Measurements from ENCODE around the gene NPPB. TPM values are rescaled to one million over a fixed set of nuclear protein-coding genes. Genes with fewer than 3 reads are reported as not detected.

The NPPB gene
- total RNA-seq, 1 experiment from 2014 or later: not detected

DNA sequence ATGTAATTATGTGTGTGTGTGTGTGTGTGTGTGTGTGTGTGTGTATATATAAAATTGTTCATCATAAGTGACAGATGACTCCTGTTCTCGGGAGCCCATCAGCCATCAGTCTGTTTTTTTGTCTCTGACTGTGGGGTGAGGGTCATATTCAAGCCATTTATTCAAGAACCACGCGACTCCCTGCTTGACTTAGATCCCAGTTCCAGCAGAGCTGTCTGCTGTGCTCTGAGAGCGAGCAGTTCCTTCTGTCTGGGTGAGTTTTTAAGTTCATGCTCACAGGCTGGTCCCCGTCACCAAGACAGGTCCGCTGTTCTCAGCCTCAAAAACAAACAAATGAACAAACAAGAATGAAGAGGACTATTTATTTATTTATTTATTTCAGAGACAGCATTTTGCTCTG, 18.3 kb upstream of the NPPB start:
- POLR2A ChIA-PET: no interaction called here
- CTCF ChIA-PET: interaction anchor here (0.8 to 1.3 kb wide), 4 partner anchors 24 to 90 kb away, joined by 3 to 5 read pairs (median 4); no protein-coding TSS in a partner anchor
- DNase-seq (ENCODE audit: low spot score) (no peak), ATAC-seq (no peak)
- TF ChIP-seq ZNF232 (CRISPR knock-in tag; IDR thresholded peaks at IDR 0.05): no peak
- TF ChIP-seq, protein P1, sequence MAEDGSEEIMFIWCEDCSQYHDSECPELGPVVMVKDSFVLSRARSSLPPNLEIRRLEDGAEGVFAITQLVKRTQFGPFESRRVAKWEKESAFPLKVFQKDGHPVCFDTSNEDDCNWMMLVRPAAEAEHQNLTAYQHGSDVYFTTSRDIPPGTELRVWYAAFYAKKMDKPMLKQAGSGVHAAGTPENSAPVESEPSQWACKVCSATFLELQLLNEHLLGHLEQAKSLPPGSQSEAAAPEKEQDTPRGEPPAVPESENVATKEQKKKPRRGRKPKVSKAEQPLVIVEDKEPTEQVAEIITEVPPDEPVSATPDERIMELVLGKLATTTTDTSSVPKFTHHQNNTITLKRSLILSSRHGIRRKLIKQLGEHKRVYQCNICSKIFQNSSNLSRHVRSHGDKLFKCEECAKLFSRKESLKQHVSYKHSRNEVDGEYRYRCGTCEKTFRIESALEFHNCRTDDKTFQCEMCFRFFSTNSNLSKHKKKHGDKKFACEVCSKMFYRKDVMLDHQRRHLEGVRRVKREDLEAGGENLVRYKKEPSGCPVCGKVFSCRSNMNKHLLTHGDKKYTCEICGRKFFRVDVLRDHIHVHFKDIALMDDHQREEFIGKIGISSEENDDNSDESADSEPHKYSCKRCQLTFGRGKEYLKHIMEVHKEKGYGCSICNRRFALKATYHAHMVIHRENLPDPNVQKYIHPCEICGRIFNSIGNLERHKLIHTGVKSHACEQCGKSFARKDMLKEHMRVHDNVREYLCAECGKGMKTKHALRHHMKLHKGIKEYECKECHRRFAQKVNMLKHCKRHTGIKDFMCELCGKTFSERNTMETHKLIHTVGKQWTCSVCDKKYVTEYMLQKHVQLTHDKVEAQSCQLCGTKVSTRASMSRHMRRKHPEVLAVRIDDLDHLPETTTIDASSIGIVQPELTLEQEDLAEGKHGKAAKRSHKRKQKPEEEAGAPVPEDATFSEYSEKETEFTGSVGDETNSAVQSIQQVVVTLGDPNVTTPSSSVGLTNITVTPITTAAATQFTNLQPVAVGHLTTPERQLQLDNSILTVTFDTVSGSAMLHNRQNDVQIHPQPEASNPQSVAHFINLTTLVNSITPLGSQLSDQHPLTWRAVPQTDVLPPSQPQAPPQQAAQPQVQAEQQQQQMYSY (CRISPR knock-in tag; IDR thresholded peaks at IDR 0.05): no peak
- TF ChIP-seq, protein P2, sequence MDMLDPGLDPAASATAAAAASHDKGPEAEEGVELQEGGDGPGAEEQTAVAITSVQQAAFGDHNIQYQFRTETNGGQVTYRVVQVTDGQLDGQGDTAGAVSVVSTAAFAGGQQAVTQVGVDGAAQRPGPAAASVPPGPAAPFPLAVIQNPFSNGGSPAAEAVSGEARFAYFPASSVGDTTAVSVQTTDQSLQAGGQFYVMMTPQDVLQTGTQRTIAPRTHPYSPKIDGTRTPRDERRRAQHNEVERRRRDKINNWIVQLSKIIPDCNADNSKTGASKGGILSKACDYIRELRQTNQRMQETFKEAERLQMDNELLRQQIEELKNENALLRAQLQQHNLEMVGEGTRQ (CRISPR knock-in tag; IDR thresholded peaks at IDR 0.05): no peak
- H3K27me3 Mint-ChIP-seq (ENCODE audit: low read depth): no peaks in the 10 kb centered on the region
- no peaks in the 10 kb centered on the region for H3K36me3 Mint-ChIP-seq
- H3K9me3 Mint-ChIP-seq: peaks cover 7% of the 10 kb centered on the region
- H3K27ac Mint-ChIP-seq: no peak overlapping the region
- no peak overlapping the region for H3K4me3 Mint-ChIP-seq
- no peaks in the 10 kb centered on the region for H3K4me1 Mint-ChIP-seq

DNA sequence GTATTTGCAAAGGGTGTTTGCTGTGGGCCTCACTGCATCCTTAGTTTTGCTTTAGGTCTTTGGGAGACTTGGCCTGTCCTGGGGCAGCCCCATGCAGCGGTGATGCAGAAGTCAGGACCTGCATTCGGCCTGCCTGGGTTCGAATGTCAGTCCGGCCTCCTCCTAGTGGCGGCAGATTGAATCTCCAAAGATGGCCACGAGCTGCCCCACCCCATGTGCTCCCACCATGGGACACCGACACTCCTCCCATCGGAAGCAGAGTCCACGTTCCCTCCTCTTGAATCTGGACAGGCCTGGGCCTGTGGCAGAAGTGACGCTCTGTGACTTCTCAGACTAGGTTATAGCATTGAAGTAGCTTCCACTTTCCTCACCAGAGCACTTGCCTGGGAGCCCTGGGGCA, 16.3 kb upstream of the NPPB start:
- CTCF ChIA-PET: interaction anchor here (0.6 to 1.4 kb wide), 13 partner anchors 11 to 161 kb away, joined by 3 to 11 read pairs (median 4); partner anchors contain the start of genes CLCN6, MTHFR, NPPA and NPPB
- TF ChIP-seq, protein P3, sequence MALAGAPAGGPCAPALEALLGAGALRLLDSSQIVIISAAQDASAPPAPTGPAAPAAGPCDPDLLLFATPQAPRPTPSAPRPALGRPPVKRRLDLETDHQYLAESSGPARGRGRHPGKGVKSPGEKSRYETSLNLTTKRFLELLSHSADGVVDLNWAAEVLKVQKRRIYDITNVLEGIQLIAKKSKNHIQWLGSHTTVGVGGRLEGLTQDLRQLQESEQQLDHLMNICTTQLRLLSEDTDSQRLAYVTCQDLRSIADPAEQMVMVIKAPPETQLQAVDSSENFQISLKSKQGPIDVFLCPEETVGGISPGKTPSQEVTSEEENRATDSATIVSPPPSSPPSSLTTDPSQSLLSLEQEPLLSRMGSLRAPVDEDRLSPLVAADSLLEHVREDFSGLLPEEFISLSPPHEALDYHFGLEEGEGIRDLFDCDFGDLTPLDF (CRISPR knock-in tag; IDR thresholded peaks at IDR 0.05): no peak
- TF ChIP-seq, protein P4, sequence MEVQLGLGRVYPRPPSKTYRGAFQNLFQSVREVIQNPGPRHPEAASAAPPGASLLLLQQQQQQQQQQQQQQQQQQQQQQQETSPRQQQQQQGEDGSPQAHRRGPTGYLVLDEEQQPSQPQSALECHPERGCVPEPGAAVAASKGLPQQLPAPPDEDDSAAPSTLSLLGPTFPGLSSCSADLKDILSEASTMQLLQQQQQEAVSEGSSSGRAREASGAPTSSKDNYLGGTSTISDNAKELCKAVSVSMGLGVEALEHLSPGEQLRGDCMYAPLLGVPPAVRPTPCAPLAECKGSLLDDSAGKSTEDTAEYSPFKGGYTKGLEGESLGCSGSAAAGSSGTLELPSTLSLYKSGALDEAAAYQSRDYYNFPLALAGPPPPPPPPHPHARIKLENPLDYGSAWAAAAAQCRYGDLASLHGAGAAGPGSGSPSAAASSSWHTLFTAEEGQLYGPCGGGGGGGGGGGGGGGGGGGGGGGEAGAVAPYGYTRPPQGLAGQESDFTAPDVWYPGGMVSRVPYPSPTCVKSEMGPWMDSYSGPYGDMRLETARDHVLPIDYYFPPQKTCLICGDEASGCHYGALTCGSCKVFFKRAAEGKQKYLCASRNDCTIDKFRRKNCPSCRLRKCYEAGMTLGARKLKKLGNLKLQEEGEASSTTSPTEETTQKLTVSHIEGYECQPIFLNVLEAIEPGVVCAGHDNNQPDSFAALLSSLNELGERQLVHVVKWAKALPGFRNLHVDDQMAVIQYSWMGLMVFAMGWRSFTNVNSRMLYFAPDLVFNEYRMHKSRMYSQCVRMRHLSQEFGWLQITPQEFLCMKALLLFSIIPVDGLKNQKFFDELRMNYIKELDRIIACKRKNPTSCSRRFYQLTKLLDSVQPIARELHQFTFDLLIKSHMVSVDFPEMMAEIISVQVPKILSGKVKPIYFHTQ (CRISPR knock-in tag; IDR thresholded peaks at IDR 0.05): no peak
- TF ChIP-seq, protein P5, sequence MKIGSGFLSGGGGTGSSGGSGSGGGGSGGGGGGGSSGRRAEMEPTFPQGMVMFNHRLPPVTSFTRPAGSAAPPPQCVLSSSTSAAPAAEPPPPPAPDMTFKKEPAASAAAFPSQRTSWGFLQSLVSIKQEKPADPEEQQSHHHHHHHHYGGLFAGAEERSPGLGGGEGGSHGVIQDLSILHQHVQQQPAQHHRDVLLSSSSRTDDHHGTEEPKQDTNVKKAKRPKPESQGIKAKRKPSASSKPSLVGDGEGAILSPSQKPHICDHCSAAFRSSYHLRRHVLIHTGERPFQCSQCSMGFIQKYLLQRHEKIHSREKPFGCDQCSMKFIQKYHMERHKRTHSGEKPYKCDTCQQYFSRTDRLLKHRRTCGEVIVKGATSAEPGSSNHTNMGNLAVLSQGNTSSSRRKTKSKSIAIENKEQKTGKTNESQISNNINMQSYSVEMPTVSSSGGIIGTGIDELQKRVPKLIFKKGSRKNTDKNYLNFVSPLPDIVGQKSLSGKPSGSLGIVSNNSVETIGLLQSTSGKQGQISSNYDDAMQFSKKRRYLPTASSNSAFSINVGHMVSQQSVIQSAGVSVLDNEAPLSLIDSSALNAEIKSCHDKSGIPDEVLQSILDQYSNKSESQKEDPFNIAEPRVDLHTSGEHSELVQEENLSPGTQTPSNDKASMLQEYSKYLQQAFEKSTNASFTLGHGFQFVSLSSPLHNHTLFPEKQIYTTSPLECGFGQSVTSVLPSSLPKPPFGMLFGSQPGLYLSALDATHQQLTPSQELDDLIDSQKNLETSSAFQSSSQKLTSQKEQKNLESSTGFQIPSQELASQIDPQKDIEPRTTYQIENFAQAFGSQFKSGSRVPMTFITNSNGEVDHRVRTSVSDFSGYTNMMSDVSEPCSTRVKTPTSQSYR (CRISPR knock-in tag; IDR thresholded peaks at IDR 0.05): no peak
- TF ChIP-seq EMX1 (CRISPR knock-in tag; IDR thresholded peaks at IDR 0.05): no peak
- no peak for TF ChIP-seq ELF4 (CRISPR knock-in tag; IDR thresholded peaks at IDR 0.05; ENCODE audit: low read depth)
- no peak for TF ChIP-seq TCF7 (CRISPR knock-in tag; IDR thresholded peaks at IDR 0.05; ENCODE audit: low read depth)
- Mint-ChIP-seq H3K4me3 (no peak overlapping the region), H3K9me3 (no peaks in the 10 kb centered on the region), H3K36me3 (no peaks in the 10 kb centered on the region), H3K27me3 (ENCODE audit: low read depth) (no peaks in the 10 kb centered on the region), H3K27ac (no peak overlapping the region), H3K4me1 (no peaks in the 10 kb centered on the region)
- ATAC-seq (peak; percentile 80), DNase-seq (ENCODE audit: low spot score) (peak; percentile 45)
- POLR2A ChIA-PET: interaction anchor here (1.4 kb wide), 1 partner anchor 33 kb away, joined by 5 read pairs; no protein-coding TSS in a partner anchor

DNA sequence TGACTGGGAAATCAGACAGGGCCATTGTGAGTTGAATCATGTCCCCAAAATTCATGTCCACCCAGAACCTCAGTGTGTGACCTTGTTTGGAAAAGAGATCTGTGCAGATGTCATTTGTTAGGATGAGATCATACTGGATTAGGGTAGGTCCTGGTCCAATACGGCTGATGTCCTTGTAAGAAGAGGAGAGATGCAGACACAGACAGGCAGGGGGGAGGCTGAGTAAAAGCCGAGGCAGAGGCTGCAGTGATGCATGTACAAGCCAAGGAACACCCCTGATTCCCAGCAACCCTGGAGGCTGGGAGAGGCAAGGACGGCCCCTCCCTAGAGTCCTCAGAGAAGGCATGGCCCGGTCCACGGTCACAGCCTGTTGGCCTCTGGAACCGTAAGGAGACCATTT, 15.9 kb upstream of the NPPB start:
- DNase-seq (ENCODE audit: low spot score): no peak
- H3K4me1 Mint-ChIP-seq: no peaks in the 10 kb centered on the region
- no peaks in the 10 kb centered on the region for H3K36me3 Mint-ChIP-seq
- POLR2A ChIA-PET: interaction anchor here (1.4 kb wide), 1 partner anchor 33 kb away, joined by 5 read pairs; no protein-coding TSS in a partner anchor
- CTCF ChIA-PET: interaction anchor here (0.8 to 1.2 kb wide), 4 partner anchors 16 to 49 kb away, joined by 3 to 11 read pairs (median 4); partner anchors contain the start of gene NPPB
- no peak for TF ChIP-seq ZNF232 (CRISPR knock-in tag; IDR thresholded peaks at IDR 0.05)
- ATAC-seq: no peak; the same call in 1 of the 2 replicates
- H3K27me3 Mint-ChIP-seq (ENCODE audit: low read depth): no peaks in the 10 kb centered on the region
- H3K9me3 Mint-ChIP-seq: no peaks in the 10 kb centered on the region
- H3K27ac Mint-ChIP-seq: 0 out of 2 replicates have a peak overlapping the region, but pooled peaks have one; percentile 20
- no peak overlapping the region for H3K4me3 Mint-ChIP-seq

Data from WTC11 (cell line).